ENCODE measurements around the gene AKNAD1.
"Not testable (repeated sequence)": the region's sequence is repeated elsewhere in the genome, so short reads cannot be mapped to it uniquely, and the experiment has no call there.

AKNAD1 gene

GRCh38 chr1:108856994-108857393 is at the start of gene AKNAD1:
AKNAD1 (minus strand) TSS chr1:108857094; CDS start chr1:108852664, 4,430 bp downstream.
- DNase-seq (ENCODE audit: low read depth), result no peak

- no peak for DNase-seq (ENCODE audit: low read depth)
Observed at GRCh38 chr1:108901106-108901505, 44.2 kb upstream of the AKNAD1 start.

GRCh38 chr1:108897865-108898720 is 41.2 kb upstream of the AKNAD1 start:
- peak; percentile 59 for DNase-seq (ENCODE audit: low read depth)

- DNase-seq (ENCODE audit: low read depth), result no peak
Observed at GRCh38 chr1:108896146-108897145, 39.6 kb upstream of the AKNAD1 start.

- no peak for DNase-seq (ENCODE audit: low read depth)
Observed at GRCh38 chr1:108893141-108893530, 36.2 kb upstream of the AKNAD1 start.

GRCh38 chr1:108892356-108893140 is 35.7 kb upstream of the AKNAD1 start:
- DNase-seq (ENCODE audit: low read depth), result no peak

- no peak for DNase-seq (ENCODE audit: low read depth)
Observed at GRCh38 chr1:108889706-108890384, 33.0 kb upstream of the AKNAD1 start.

GRCh38 chr1:108889006-108889645 is 32.2 kb upstream of the AKNAD1 start:
- not testable (repeated sequence) for DNase-seq (ENCODE audit: low read depth)

- DNase-seq (ENCODE audit: low read depth), result no peak
Observed at GRCh38 chr1:108886292-108886691, 29.4 kb upstream of the AKNAD1 start.

GRCh38 chr1:108884968-108885367 is 28.1 kb upstream of the AKNAD1 start:
- DNase-seq (ENCODE audit: low read depth), result no peak

GRCh38 chr1:108882837-108883236 is 25.9 kb upstream of the AKNAD1 start:
- DNase-seq (ENCODE audit: low read depth), result no peak

- no peak for DNase-seq (ENCODE audit: low read depth)
Observed at GRCh38 chr1:108881369-108881768, 24.5 kb upstream of the AKNAD1 start.

GRCh38 chr1:108880850-108881249 is 24.0 kb upstream of the AKNAD1 start:
- no peak for DNase-seq (ENCODE audit: low read depth)

GRCh38 chr1:108878678-108879077 is 21.8 kb upstream of the AKNAD1 start:
- DNase-seq (ENCODE audit: low read depth), result no peak

GRCh38 chr1:108878160-108878469 is 21.2 kb upstream of the AKNAD1 start:
- DNase-seq (ENCODE audit: low read depth), result no peak

- no peak for DNase-seq (ENCODE audit: low read depth)
Observed at GRCh38 chr1:108877348-108878159, 20.7 kb upstream of the AKNAD1 start.

- DNase-seq (ENCODE audit: low read depth), result no peak
Observed at GRCh38 chr1:108871050-108871724, 14.3 kb upstream of the AKNAD1 start.

GRCh38 chr1:108865316-108865910 is 8.5 kb upstream of the AKNAD1 start:
- DNase-seq (ENCODE audit: low read depth), result no peak

- no peak for DNase-seq (ENCODE audit: low read depth)
Observed at GRCh38 chr1:108863984-108864383, 7.1 kb upstream of the AKNAD1 start.
